GM18502 (cell line): Measurements from ENCODE around the gene ZNF362.

Experiments used
- ATAC-seq: cut with Tn5 transposase; IDR thresholded peaks from one replicate; pipeline ENCODE4 v1.9.1; 2021; ENCODE audit warnings: mild to moderate bottlenecking; ENCODE audit not compliant: unreplicated experiment, poor library complexity

Gene ZNF362

GRCh38 chr1:33322870-33323585 lies 66.7 kb downstream of the ZNF362 start:
- ATAC-seq, result no peak

GRCh38 chr1:33323663-33324477 lies 67.6 kb downstream of the ZNF362 start:
- no peak for ATAC-seq

- no peak for ATAC-seq
Measured at GRCh38 chr1:33324677-33325575, 68.6 kb downstream of the ZNF362 start.

- no peak for ATAC-seq
Measured at GRCh38 chr1:33326785-33327184, 70.5 kb downstream of the ZNF362 start.

GRCh38 chr1:33327587-33328325 lies 71.5 kb downstream of the ZNF362 start:
- no peak for ATAC-seq

GRCh38 chr1:33328817-33329216 lies 72.5 kb downstream of the ZNF362 start:
- no peak for ATAC-seq

- no peak for ATAC-seq
Measured at GRCh38 chr1:33329600-33330305, 73.5 kb downstream of the ZNF362 start.

GRCh38 chr1:33330361-33330890 lies 74.1 kb downstream of the ZNF362 start:
- no peak for ATAC-seq

- no peak for ATAC-seq
Measured at GRCh38 chr1:33330906-33331305, 74.6 kb downstream of the ZNF362 start.

- no peak for ATAC-seq
Measured at GRCh38 chr1:33331444-33332356, 75.4 kb downstream of the ZNF362 start.

- no peak for ATAC-seq
Measured at GRCh38 chr1:33332357-33332789, 76.1 kb downstream of the ZNF362 start.

- no peak for ATAC-seq
Measured at GRCh38 chr1:33332881-33333280, 76.6 kb downstream of the ZNF362 start.

- no peak for ATAC-seq
Measured at GRCh38 chr1:33334081-33334552, 77.8 kb downstream of the ZNF362 start.

- no peak for ATAC-seq
Measured at GRCh38 chr1:33335020-33335419, 78.7 kb downstream of the ZNF362 start.

GRCh38 chr1:33336580-33336979 lies 80.3 kb downstream of the ZNF362 start:
- ATAC-seq, result no peak

- ATAC-seq, result no peak
Measured at GRCh38 chr1:33337441-33337840, 81.1 kb downstream of the ZNF362 start.

- ATAC-seq, result no peak
Measured at GRCh38 chr1:33338048-33338439, 81.8 kb downstream of the ZNF362 start.
